Measurements from ENCODE around the gene AGBL3.

The AGBL3 gene

DNA sequence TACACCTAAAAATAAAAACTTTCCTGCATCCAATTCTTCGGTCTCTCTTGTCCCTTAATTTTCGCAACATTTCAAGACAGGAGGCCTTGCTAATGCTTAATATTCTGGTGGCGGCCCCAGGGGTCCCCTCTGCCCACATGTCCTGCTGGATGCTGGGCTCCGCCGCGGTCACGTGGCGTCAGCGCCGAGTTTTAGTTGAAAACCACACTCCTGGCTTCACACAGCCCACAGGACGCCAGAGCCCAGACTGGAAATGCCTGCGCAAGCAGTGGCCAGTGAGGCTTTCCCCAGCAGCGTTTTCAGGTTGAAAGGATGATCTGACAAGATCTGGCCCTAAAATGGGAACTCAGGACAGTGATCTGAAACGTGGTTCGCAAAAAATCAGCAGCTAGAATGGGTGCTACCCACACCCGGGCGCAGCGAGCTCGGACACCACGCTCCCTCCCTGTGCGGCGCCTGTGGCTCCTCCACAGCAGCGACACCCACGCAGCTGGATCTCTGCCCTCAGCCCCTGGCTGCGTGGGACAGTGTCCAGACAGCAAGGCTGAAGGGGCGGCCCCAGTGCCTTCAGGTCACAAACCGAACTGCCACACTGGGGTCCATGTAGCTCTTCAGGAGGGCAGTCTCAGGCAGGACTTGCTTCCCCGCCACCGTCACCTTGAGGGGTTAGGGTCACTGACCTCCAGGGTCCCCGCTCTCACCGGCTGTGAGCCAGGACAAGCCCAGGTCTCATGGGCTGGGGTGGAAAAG lies 195.8 kb downstream of the AGBL3 start:
- H3K9me3 Mint-ChIP-seq: peaks cover 26% of the 10 kb centered on the region
- no peaks in the 10 kb centered on the region for H3K27me3 Mint-ChIP-seq
- no peak overlapping the region for H3K4me3 Mint-ChIP-seq
- peaks cover 73% of the 10 kb centered on the region for H3K36me3 Mint-ChIP-seq (ENCODE audit: low read depth)
- peaks cover 11% of the 10 kb centered on the region for H3K4me1 Mint-ChIP-seq (ENCODE audit: low read depth)
- no peak overlapping the region for H3K27ac Mint-ChIP-seq

GRCh38 chr7:135183478-135183877 lies 197.2 kb downstream of the AGBL3 start:
- Mint-ChIP-seq H3K4me3 (no peak overlapping the region), H3K36me3 (ENCODE audit: low read depth) (peaks cover 85% of the 10 kb centered on the region), H3K27ac (no peak overlapping the region), H3K27me3 (no peaks in the 10 kb centered on the region), H3K4me1 (ENCODE audit: low read depth) (peaks cover 12% of the 10 kb centered on the region), H3K9me3 (peaks cover 26% of the 10 kb centered on the region)

DNA sequence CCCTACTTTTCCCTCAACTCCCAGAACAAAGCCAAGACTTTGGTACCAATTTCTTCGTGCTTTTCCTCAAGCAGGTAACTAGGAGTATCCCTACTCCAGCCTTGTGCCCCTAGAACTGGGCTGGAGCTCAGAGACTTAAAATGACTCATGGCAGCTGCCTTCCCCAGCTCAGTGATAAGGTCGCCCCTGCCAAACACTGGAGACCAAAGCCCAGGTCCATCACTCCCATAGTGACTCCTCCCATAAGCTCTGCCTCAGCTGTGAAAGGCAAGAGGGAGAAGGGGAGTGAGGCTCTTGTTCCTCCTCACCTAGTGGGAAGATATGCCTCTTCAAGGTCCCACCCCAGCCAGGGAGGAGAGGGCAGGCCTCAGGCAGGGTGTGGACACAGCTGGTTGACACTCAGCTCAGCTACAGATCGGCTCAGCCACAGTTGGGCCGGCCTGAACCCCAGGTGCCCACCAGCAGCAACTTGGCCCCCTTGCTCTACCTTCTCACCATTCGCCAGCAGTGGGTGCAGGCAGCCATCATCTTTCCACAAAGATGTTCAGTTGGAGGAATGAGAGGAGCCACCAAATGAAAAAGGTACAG lies 198.0 kb downstream of the AGBL3 start:
- Mint-ChIP-seq H3K27me3 (no peaks in the 10 kb centered on the region), H3K27ac (no peak overlapping the region), H3K9me3 (peaks cover 26% of the 10 kb centered on the region), H3K36me3 (ENCODE audit: low read depth) (peaks cover 86% of the 10 kb centered on the region), H3K4me3 (no peak overlapping the region), H3K4me1 (ENCODE audit: low read depth) (peaks cover 16% of the 10 kb centered on the region)

All from stimulated activated naive CD8-positive, alpha-beta T cell treated with anti-CD3 and anti-CD28 coated beads, Interleukin-15, Interleukin-2, amounts not matched to agents 100 ng/mL and 50 ng/mL, for 24 hours (primary cell).